Panc1 (cell line): ENCODE measurements around the gene TMEM242.

Experiments used
- POLR2AphosphoS5 ChIP-seq: IDR thresholded peaks from 2 replicates; pipeline ENCODE4 v1.6.1; 2012; ENCODE audit warnings: mild to moderate bottlenecking, low read depth, low read length, moderate library complexity
- TCF7L2 ChIP-seq: IDR thresholded peaks from 2 replicates; pipeline ENCODE4 v1.6.1; 2011; ENCODE audit warnings: mild to moderate bottlenecking, low read depth, low read length, inconsistent platforms
- TF ChIP-seq, protein P1 (sequence below): fragments of 450-650 bp; IDR thresholded peaks from 2 replicates; pipeline ENCODE4 v1.5.1; 2017; ENCODE audit warnings: mild to moderate bottlenecking
- TF ChIP-seq, protein P2 (sequence below), 2 experiments: IDR thresholded peaks; 2 replicates each; pipeline ENCODE4 v1.6.1; 2011 to 2012; ENCODE audit warnings: low read depth in 2 of 2, control low read depth in 1 of 2, low read length in 1 of 2, mild to moderate bottlenecking in 1 of 2, moderate library complexity in 1 of 2; ENCODE audit not compliant: insufficient read depth in 1 of 2

DNA sequence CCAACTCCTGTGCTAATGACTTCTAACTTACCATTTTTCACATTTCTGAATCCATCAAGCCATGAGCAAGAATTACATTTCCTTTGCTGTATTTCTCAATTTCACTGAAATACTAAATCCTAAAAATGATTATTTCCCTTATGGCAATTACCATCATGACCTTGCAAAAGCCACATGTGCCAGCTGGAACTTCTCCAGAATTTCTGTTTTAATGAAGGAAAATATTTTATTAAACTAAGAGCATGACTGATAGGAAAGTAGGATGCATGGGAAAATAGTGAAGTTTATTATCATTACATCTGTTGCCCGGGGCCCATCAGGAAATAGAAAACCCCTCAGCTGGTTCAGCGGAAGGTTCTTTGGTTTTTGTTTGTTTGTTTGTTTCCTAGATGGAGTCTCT is 14.4 kb upstream of the TMEM242 start:
- TF ChIP-seq, protein P1, sequence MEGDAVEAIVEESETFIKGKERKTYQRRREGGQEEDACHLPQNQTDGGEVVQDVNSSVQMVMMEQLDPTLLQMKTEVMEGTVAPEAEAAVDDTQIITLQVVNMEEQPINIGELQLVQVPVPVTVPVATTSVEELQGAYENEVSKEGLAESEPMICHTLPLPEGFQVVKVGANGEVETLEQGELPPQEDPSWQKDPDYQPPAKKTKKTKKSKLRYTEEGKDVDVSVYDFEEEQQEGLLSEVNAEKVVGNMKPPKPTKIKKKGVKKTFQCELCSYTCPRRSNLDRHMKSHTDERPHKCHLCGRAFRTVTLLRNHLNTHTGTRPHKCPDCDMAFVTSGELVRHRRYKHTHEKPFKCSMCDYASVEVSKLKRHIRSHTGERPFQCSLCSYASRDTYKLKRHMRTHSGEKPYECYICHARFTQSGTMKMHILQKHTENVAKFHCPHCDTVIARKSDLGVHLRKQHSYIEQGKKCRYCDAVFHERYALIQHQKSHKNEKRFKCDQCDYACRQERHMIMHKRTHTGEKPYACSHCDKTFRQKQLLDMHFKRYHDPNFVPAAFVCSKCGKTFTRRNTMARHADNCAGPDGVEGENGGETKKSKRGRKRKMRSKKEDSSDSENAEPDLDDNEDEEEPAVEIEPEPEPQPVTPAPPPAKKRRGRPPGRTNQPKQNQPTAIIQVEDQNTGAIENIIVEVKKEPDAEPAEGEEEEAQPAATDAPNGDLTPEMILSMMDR, result no peak
- no peak for TF ChIP-seq POLR2AphosphoS5
- TF ChIP-seq TCF7L2, result no peak
- TF ChIP-seq, protein P2, sequence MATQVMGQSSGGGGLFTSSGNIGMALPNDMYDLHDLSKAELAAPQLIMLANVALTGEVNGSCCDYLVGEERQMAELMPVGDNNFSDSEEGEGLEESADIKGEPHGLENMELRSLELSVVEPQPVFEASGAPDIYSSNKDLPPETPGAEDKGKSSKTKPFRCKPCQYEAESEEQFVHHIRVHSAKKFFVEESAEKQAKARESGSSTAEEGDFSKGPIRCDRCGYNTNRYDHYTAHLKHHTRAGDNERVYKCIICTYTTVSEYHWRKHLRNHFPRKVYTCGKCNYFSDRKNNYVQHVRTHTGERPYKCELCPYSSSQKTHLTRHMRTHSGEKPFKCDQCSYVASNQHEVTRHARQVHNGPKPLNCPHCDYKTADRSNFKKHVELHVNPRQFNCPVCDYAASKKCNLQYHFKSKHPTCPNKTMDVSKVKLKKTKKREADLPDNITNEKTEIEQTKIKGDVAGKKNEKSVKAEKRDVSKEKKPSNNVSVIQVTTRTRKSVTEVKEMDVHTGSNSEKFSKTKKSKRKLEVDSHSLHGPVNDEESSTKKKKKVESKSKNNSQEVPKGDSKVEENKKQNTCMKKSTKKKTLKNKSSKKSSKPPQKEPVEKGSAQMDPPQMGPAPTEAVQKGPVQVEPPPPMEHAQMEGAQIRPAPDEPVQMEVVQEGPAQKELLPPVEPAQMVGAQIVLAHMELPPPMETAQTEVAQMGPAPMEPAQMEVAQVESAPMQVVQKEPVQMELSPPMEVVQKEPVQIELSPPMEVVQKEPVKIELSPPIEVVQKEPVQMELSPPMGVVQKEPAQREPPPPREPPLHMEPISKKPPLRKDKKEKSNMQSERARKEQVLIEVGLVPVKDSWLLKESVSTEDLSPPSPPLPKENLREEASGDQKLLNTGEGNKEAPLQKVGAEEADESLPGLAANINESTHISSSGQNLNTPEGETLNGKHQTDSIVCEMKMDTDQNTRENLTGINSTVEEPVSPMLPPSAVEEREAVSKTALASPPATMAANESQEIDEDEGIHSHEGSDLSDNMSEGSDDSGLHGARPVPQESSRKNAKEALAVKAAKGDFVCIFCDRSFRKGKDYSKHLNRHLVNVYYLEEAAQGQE (IDR thresholded peaks at IDR 0.05; ENCODE audit: insufficient read depth in 1 of 2, low read depth in 2 of 2, low read length in 1 of 2), result no peak
